Measurements from ENCODE around the gene DPP6.

Gene DPP6

DNA sequence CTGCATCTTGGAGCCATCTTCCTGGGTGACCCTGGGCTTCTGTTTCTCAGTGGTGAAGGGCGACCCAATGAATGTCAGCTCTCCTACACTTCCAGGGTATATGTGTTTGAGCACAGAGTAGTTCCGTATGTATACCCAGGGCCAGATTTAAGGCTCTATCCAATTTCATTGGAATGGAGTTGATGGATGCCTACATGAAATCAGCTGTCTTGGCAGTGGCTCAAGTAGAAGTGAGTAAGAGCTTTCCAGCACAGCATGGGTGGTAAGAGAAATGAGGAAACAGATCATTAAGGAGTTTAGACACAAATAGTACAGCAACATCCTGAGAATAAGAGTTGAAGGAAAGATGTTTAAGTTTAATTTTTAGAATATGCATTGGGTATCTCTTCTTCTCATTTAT, 517.7 kb downstream of the DPP6 start:
- DNase-seq = no peak

DNA sequence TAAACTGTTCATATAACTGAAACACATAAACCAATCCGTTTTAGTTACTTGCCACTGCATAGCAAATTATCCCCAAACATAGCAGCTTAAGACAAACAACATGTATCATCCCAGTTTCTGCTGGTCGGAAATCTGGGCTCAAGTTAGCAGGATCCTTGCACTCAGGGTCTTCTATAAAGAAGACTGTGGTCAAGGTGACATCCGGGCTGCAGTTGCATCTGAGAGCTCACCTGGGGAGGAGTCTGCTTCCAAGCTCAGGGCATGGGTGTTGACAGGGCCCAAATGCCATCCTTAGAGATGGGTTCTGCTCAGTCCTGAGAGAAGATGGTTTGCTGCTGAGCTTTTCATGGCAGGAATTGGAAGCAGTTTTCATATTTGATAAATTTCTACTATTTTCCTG, 519.6 kb downstream of the DPP6 start:
- DNase-seq = no peak

DNA sequence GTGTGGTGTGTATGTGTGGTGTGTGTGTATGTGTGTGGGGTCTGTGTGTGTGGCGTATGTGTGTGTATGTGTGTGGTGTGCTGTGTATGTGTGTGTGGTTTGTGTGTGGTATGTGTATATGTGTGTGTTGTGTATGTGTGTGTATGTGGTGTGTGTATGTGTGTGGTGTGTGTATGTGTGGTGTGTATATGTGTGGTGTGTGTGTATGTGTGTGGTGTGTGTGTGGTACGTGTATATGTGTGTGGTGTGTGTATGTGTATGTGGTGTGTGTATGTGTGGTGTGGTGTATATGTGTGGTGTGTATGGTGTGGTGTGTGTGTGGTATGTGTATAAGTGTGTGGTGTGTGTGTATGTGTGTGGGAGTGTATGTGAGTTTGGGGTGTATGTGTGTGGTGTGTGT, 522.0 kb downstream of the DPP6 start:
- DNase-seq = no peak

DNA sequence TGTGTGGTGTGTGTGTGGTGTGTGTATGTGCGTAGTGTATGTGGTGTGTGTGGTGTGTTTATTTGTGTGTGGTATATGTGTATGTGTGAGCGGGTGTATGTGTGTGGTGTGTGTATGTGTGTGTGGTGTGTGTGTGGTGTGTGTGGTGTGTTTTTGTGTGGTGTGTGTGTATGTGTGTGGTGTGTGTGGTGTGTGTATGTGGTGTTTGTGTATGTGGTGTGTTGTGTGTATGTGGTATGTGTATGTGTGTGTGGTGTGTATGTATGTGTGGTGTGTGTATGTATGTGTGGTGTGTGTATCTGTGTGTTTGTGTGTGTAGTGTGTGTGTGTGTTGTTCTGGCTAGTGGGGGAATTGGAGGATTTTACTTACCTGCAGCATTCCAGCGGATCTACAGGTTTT, 523.3 kb downstream of the DPP6 start:
- no peak for DNase-seq

DNA sequence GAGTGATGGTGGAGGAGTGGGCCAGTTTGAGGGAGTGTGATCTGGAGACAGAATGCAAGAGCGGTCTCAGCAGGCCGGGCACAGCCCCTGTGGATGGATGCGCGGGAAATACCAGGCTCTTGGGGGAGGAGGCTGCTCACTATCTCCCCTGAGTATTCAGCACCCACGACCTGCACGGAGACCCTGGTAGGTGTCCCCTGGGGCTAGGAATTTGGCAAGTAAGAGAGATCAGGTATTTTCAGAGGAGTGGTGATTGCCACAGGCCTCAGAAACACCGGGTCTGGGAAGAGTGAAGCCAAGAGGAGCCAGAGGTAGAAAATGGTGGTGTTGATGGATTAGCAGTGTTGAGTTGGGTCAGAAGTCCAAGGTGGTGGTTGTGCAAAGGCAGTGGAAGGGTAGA, 524.4 kb downstream of the DPP6 start:
- DNase-seq = no peak

DNA sequence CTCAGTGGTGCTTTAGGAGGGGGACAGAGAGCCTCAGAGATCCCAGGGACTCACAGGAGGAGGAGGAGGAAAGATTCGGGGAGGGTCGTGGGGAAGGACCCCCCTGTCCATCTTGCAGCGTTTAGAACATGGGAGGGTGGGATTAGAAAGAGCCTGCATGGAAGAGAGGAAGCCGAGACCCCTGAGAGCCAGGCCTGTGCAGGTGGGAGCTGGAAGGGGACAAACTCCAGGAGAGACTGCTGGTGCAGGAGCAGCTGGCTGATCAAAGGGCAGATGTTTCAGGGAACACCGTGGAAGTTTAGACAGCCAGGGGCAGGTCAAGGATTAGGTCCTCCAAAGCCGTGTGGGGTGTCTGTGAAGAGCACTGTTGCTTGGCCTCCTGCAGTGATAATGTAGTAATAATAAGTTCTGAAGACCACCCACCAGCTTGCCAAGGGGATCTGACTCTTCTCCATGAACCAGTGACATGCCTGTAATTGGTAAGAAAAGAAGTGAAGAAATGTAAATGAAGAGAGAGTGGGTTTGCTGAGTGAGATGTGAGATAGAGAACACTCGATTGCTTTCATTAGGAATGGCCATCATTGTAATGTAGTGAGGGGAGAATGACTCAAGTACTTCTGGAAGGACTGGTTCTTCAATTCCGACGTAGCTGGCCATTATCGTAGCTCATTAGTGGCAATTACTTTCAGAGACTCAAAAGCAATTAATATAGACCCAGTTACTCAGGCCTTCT, 525.1 kb downstream of the DPP6 start:
- DNase-seq = no peak

DNA sequence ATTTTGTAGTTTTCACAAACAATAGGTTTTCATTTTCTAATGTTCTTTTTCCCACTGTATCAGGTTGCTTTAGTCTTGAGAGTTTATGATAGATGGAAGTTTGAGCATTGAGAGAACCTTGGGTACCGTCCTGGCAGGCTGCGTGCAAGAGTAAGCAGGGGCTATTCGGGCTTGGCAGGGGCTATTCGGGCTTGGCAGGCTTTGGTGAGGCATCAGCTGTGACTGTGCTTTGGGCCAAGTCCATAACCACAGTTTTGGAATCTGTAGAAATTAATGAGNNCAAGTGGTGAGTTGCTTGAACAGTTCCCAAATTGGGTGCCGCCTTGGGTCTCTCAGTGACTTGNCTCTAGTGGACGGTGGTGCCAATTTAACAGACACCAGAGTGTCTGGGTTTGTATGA, 526.1 kb downstream of the DPP6 start:
- no peak for DNase-seq

DNA sequence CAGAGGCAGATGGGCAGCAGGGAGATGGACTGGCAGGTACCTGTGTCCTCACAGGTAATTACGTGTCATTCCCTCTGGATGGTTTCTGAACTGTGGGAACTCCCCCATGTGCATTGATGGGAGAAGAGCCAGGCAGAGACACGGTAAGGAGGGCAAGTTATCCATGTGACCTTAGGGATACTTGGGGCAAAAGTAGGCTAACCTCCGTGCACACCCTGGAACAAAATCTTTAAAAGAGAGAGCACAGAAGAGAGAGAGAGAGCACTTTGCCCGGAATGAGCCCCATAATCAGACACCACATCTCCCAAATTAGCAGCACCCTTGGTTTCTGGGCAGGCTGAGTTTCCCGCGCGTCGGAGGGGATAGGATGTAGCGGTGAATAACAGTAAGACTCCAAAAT, 527.5 kb downstream of the DPP6 start:
- DNase-seq = no peak

DNA sequence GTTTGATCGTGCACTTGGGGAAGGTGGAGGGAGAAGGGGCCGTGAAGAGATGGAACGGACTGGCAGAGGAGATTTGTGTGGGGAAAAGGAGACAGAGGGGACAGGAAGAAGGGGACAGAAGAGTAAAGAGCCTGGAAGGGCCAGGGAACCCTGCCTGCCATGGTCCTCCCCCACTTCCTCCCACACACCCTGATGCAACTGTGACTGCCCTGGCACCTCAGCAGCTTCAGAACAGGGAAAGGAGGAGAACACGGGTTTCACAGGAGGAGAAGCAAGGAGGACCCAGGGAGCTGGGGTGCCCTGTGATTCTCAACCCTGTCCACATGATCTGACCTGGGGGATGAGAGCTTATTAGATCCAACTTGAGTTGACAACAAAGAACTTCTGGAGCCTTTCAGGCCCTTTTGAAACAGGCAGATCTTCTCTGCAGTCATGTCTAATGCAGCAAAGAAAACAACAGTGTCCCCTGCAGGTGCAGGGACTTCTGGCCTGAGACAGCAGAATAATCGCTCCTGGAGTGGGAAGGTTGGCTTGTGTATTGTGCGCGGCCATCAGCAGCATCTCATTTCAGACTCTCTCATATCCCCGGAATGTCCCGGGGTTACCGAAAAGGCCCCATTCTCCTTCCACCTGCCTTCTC, 529.2 kb downstream of the DPP6 start:
- no peak for DNase-seq

DNA sequence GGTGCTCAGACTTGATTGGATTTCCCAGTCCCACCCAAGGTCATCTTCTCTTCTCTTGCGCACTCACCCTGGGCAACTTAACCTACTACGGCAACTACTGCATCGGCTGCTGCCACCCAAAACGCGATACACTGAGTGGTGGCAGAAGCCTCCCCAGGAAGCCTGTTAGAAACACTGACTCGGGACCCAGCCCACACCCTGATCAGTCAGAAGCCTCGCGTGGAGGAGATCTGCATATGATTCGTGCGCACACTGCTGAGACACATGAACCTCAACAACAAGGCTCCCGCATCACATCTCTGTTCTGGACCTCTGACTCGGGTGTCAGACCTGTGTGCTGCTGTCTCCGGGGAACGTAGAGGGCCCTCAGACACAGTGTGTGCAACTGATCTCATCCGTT, 531.3 kb downstream of the DPP6 start:
- DNase-seq = no peak

DNA sequence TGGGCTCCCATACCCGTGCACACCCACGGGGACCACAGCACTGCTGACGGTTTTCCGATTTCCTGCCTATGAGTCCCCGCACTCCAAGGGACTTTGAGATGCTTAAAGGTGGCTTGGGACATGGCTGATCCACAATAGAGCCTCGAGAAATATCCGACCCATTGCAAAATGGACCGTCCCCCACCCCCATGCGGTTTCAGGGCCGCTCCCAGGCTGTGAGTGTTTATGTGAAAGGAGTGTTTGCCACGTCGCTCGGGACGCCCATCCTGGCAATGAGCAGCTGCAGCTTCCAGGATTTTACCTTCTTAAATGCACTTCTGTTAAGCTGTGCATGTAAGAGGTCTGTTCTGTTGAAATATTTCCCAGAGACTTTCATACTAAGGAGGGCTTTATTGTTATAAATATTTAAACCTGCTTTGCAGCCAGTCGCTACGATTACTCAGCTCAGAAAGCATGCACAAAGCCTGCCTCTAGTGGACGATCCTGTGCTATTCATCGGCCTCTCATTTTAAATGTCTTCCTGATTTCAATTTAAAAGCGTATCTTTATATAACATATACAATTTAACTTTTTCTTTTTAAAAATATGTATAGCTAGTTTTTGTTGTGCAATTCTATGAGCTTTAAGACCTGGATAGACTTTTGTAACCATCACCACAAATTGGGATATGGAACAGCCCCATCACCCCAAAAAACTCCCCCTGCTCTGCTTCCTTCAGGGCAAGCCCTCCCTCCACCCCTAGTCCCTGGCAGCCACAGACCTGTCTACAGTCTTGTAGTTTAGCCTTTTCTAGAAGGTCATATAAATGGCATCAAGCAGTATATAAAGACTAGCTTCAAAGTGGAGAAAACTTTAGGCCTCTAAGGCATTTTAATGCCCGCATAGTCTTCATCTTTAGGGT, 532.4 kb downstream of the DPP6 start:
- no peak for DNase-seq

DNA sequence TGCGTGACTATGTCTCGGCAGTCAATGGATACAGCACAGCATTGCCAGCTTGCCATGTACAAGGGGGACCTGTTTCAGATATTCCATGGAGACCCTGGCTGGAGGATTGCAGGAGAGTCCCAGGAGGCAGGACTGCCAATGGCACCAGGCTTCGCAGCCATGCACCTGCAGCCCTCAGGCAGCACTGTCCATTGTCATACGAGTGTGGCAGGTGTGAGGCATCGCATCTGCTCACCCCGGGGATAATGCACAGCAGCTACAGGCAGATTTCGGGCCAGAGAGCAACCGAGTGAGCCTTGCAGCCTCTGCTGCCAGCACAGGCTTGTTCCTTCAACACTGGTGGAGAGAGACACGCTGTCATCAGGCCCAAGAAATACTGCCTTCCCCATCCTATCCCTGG, 535.6 kb downstream of the DPP6 start:
- DNase-seq = no peak

DNA sequence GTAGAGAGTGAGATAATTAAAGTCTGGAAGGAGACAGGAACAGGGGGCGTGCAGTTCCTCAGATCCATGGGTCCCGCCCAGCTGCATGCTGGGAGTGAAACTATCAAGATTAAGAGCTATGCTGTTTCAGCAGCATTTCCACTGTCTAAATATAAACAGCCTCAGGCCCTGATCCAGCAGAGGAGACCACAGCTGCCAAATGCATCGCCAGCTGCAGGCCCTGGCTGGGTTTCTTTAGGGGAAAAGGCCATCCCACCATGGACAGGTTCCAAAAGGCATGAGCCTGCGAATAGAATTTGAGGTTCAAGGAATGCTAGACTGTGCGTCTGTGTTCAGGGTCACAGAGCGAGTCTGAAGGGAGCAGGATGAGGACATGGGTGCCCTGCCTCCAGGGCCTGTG, 539.3 kb downstream of the DPP6 start:
- DNase-seq = no peak

DNA sequence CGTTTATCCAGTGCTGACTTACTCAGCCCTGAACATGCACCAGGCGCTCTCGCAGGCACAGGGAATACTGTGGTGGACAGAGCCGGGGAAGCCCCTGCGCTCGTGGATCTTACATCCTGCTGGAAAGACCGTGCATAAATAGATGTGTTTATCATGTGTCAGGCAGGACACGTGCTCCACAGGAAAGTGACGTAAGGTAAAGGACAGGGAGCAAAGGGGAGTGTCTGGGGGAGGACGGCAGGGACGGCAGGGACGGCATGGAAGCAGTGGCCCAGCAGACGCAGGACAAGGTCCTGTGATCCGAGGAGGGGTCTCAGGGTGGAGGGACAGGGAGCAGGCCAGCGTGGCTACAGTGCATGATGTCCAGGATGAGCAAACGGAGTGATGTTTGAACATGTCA, 540.2 kb downstream of the DPP6 start:
- DNase-seq = no peak

DNA sequence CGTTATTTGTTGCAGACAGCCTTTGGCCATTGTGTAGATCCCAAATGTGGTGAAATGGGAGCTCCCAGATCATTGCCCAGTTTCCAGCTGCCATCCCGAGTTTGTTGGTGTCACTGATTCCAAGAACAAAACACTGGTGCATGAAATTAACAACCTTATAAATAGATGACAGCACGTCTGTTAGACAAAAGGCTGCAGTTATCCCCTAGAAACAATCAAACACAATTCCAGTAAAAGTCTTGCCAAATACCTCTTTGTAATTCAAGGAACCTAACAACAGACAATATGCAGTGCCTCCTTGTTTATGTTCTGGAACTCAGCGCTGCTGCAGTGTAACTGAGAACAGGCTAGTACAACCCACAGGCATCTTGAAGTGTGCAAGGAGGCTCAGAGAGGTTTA, 546.2 kb downstream of the DPP6 start:
- no peak for DNase-seq

DNA sequence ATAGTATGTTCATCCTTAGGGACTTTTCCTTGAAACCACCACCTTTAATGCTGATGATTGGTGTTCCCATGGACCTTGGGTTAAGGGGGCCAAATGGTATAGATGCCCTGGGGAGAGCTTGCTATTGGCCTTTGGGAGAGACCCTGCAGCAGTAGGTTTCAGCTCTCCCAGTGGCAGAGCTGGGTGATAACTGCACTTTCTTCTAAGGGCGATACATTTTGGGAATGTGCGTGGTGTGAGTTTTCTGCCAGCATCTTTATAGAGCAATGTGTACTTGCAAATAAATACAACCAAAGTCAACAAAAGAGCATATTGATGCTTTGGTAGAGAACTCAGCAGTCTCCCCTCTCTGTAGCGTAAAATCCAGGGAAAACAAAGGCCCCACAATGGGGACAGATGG, 546.7 kb downstream of the DPP6 start:
- DNase-seq = no peak

DNA sequence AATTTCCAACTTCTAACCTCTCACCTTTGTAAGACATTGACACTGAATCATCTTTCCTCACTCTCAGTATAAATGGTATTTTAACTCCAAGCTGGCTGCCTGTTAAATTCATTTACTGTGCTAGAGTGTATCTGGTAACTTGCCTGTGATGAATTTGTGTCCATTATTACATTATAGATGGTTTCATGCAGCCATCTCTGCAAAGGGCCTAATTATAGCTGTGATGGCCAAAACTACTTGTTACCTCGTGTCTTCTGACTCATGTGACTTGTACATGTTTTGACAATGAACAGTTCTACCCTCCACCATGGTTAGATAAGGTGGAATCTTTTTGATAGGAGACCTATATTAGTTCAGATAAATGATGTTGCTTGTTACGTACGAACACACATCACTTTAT, 558.7 kb downstream of the DPP6 start:
- no peak for DNase-seq

DNA sequence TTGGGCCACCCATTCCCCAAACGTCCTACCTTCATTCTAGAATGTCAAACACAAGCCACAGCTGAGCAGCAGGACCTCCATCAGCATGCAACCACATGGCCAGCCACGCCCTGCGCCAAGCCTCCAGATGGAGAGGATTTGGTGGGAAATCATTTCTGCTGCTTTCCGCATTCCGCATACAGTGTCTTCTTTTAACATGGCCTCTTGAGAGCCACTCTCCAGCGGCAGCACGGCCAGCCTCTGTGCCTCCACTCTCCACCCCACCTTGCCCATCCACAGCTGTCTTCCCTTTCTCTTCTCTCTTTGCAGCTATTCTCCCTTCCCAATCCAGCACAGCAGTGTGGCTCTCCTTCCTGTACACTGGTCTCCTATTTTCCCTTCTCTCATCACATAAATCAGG, 561.6 kb downstream of the DPP6 start:
- DNase-seq = no peak

DNA sequence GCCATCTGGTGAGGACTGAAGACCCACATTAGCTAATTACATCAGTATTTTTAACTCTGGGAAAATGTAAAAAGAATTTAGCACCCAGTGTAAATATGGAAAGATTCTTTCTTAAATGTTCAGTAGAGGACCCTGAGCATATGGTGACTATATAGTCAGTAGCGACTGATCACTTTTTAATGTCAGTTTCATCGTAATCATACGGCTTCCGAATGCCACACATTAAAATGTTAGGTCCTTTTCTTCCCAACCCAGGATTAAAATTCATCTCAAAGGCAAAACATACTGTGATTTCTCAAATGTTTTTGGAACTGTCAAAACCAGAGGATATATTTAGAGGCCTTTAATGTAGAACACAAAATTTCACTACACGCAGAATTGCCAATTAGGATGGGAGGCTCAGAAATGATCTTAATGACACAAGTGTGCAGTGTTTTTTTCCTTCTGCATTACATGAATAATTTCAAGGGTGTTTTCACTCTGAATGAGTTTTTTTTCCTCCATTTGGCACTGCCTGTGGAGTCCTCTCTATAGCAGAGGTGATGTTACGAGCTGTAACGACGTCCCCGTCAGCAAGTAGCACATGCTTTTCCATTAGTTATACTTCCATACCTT, 568.0 kb downstream of the DPP6 start:
- DNase-seq = no peak

DNA sequence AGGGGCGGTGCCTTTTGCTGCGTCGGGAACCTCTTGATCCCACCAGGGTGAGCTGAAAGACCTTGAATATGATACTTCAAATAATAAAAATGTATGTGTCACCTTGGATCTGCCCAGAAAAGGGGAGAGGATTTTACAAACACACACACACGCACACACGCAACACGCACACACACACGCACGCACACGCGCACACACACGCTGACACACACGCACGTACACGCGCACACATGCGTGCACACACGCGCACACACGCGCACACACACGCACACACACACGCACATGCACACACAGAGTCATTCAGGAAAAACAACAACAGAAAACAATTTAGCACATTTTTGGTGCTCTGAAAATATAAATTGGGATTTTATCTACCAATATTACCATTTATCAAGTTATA, 571.2 kb downstream of the DPP6 start:
- no peak for DNase-seq

DNA sequence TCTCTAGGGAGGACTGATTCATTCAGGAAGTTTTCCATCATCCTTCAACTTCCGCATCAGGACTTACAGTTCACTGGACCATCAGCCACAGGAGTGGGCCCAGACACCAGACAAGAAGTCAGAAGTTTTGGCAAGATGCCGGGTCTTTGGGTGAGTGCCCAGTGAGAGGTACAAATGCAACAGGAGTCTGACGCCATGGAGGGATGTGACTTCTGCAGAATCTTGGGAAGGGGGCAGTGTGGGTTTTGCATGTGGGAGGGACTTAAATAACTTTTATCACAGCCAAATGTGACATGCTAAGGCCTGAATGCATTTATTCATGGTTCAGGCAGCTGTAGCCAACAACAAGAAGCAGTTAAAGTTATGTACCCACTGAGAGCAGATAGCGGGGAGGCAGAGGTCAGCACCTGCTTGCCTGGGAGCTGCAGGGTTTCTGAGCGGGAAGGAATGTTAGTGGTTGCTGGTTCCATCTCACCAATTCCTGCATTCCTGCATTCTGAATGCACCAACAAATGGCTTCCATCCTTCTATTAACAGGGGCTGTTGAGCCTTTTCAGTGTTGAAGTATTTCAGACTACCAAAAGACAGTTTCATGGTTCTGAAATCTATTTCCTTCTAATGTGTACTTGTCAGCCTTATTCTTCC, 575.6 kb downstream of the DPP6 start:
- no peak for DNase-seq

DNA sequence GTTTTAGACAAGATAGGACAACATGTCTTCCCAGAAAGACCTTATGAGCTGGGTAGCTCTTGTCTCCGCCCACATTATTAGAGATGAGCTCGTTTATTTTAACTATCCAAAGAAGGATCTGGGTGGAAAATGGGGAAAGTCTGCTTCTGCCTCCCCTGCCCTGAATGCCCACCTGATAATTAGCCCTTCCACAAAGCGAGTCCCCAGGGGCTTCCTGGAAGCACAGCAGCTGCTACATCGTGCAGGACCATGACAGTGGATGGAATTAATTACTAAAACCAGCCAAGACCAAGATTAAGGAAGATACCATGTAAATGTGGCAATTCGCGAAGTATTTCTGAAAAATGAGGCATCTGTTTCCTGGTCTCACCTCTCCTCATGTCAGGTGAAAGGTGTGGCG, 576.4 kb downstream of the DPP6 start:
- DNase-seq = no peak

DNA sequence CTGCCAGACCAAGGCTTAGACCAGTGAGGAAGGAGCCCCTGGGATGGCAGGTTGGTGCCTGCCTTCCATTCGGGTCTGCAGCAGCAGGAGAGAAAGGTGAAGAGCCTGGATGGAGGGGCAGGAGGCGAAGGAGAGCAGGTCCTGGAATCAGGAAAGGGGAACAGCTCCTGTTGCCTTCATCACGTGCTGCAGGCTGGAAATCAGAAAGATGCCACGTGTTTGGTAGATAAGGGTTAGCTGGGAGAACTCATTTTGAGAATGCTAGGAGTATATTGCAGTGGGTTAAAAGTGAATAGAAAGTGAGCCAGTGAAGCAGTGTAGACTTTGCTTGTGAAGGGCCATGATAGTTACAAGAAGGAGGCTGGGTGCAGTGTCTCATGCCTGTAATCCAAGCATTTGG, 579.0 kb downstream of the DPP6 start:
- no peak for DNase-seq

Data from stimulated activated CD4-positive, alpha-beta T cell treated with anti-CD3 and anti-CD28 coated beads, Interleukin-2, amount 100 ng/mL, for 24 hours (primary cell).